B cell (primary cell): Measurements from ENCODE around the gene ARHGAP42. TPM values are rescaled to one million over a fixed set of nuclear protein-coding genes. Genes with fewer than 3 reads are reported as not detected.

Source experiments
- ATAC-seq: fragments of 200-7000 bp; cut with Tn5 transposase; one replicate; pipeline ENCODE4 v1.10.0; 2021; ENCODE audit warnings: low read depth, mild to moderate bottlenecking, moderate number of reproducible peaks, moderate library complexity
- CTCF ChIA-PET: fragments of 350-600 bp; sonication (Branson Sonifier 250); formaldehyde crosslinking; loops from one replicate; lab custom pipeline; 2021; ENCODE audit warnings: antibody characterized with exemption, inconsistent platforms; lab: Charles Lee
- POLR2A ChIA-PET: fragments of 350-600 bp; sonication (Branson Sonifier 250); formaldehyde crosslinking; loops from one replicate; lab custom pipeline; 2021; ENCODE audit warnings: antibody characterized with exemption; lab: Charles Lee
- DNase-seq: peaks from one replicate; pipeline ENCODE4 v3.0.0; 2013
- H2AFZ ChIP-seq: 2 replicates; pipeline ENCODE4 v1.6.1; 2012; ENCODE audit warnings: mild to moderate bottlenecking, low read depth, low read length; ENCODE audit not compliant: insufficient read depth, poor library complexity, severe bottlenecking
- H3K27ac ChIP-seq, 2 donors: 1 replicate in 1 of 2; 2 replicates in 1 of 2; pipeline ENCODE4 v1.5.1; 2012 to 2013; ENCODE audit warnings: low read length in 2 of 2, mild to moderate bottlenecking in 2 of 2, moderate library complexity in 1 of 2
- H3K27me3 ChIP-seq, 4 experiments: fragments of 200-600 bp in 1 of 4; sonication (generic) in 1 of 4; replicated peaks in 1 of 4; 1 replicate in 2 of 4; 2 replicates in 2 of 4; pipeline versions ENCODE4 v1.6.1 to v1.7.0; 2013 to 2016; ENCODE audit warnings: low read length in 3 of 4, mild to moderate bottlenecking in 2 of 4, mixed read lengths in 1 of 4, moderate library complexity in 1 of 4; ENCODE audit not compliant: insufficient read depth in 4 of 4, control insufficient read depth in 3 of 4; ENCODE audit errors: control extremely low read depth in 1 of 4
- H3K36me3 ChIP-seq, 2 experiments: replicated peaks in 1 of 2; 1 replicate in 1 of 2; 2 replicates in 1 of 2; pipeline versions ENCODE4 v1.6.1 to v1.7.1; 2013; ENCODE audit warnings: low read length in 1 of 2; ENCODE audit not compliant: insufficient read depth in 2 of 2, control insufficient read depth in 1 of 2; ENCODE audit errors: control extremely low read depth in 1 of 2, extremely low read depth in 1 of 2
- H3K4me1 ChIP-seq, 2 donors: fragments of 200-600 bp in 1 of 2; sonication (generic) in 1 of 2; 1 replicate in 1 of 2; 2 replicates in 1 of 2; pipeline versions ENCODE4 v1.5.1 to v1.6.1; 2013 to 2017; ENCODE audit warnings: low read length in 2 of 2; ENCODE audit not compliant: control insufficient read depth in 2 of 2, insufficient read depth in 2 of 2
- H3K4me2 ChIP-seq: replicated peaks from 2 replicates; pipeline ENCODE3; 2012; ENCODE audit warnings: mild to moderate bottlenecking, low read depth, low read length; ENCODE audit not compliant: poor library complexity, severe bottlenecking
- H3K4me3 ChIP-seq, 5 experiments: fragments of 200-600 bp in 1 of 5; sonication (generic) in 1 of 5; 1 replicate in 3 of 5; 2 replicates in 2 of 5; pipeline versions ENCODE4 v1.5.1 to v1.7.0; 2011 to 2016; ENCODE audit warnings: low read length in 4 of 5, mild to moderate bottlenecking in 4 of 5, low read depth in 2 of 5, control low read depth in 1 of 5, moderate library complexity in 1 of 5; ENCODE audit not compliant: insufficient read depth in 1 of 5; ENCODE audit errors: control extremely low read depth in 1 of 5, extremely low read depth in 1 of 5
- H3K79me2 ChIP-seq: fragments of 200-600 bp; sonication (generic); one replicate; pipeline ENCODE4 v1.6.0; 2016; ENCODE audit warnings: low read length; ENCODE audit not compliant: control insufficient read depth, insufficient read depth
- H3K9ac ChIP-seq: fragments of 200-600 bp; sonication (generic); 2 replicates; pipeline ENCODE4 v1.6.1; 2017; ENCODE audit warnings: mild to moderate bottlenecking, low read length, moderate library complexity
- H3K9me3 ChIP-seq, 3 donors: one replicate each; pipeline versions ENCODE4 v1.6.1 to v1.7.1; 2013; ENCODE audit warnings: low read length in 2 of 3; ENCODE audit not compliant: control insufficient read depth in 2 of 3, insufficient read depth in 1 of 3; ENCODE audit errors: control extremely low read depth in 1 of 3
- H4K20me1 ChIP-seq: 2 replicates; pipeline ENCODE4 v1.6.0; 2012; ENCODE audit warnings: mild to moderate bottlenecking, low read length; ENCODE audit not compliant: insufficient read depth, control insufficient read depth, poor library complexity, severe bottlenecking
- H3K27ac Mint-ChIP-seq: one replicate; pipeline ENCODE4 v1.8.0; 2021; ENCODE audit warnings: mixed read lengths
- H3K27me3 Mint-ChIP-seq: one replicate; pipeline ENCODE4 v1.8.0; 2021; ENCODE audit warnings: mixed read lengths
- H3K4me1 Mint-ChIP-seq: one replicate; pipeline ENCODE4 v1.8.0; 2021; ENCODE audit warnings: mixed read lengths
- H3K4me3 Mint-ChIP-seq: one replicate; pipeline ENCODE4 v1.8.0; 2021; ENCODE audit warnings: mixed read lengths
- H3K9me3 Mint-ChIP-seq: one replicate; pipeline ENCODE4 v1.8.0; 2022; ENCODE audit warnings: mixed read lengths; ENCODE audit not compliant: insufficient read depth
- EZH2 ChIP-seq: IDR thresholded peaks from 2 replicates; pipeline ENCODE4 v1.6.1; 2012; ENCODE audit warnings: borderline replicate concordance, low read depth, mild to moderate bottlenecking, moderate library complexity, low read length; ENCODE audit not compliant: insufficient read depth, poor library complexity, severe bottlenecking
- WGBS: methylation state at CpG from one replicate; pipeline ENCODE4 v1.1.5; 2013; ENCODE audit warnings: missing lambda C conversion rate; ENCODE audit not compliant: insufficient coverage; 5-methylcytosine and 5-hydroxymethylcytosine counted together
- intact Hi-C: fragments of 100-400 bp; cut with micrococcal nuclease; formaldehyde crosslinking; loops from one replicate; pipeline ENCODE4 v1.10.0; 2022
- polyA plus RNA-seq: library from polyadenylated mRNA; depleted of rRNA; stranded (reverse); fragments of >200 nt; gene quantifications from 2 replicates; pipeline ENCODE4 v1.2.3, GENCODE V29; 2012
- total RNA-seq, 2 donors: library from RNA; stranded (reverse); fragments of 120-200 nt in 1 of 2; gene quantifications; 1 replicate in 1 of 2; 2 replicates in 1 of 2; pipeline versions ENCODE4 v1.2.3 to v1.2.4, GENCODE V29; 2013 to 2022
- TF ChIP-seq, protein P1 (sequence below): fragments of 200-600 bp; IDR thresholded peaks from one replicate; pipeline ENCODE4 v1.8.0; 2022; ENCODE audit warnings: antibody characterized with exemption, mild to moderate bottlenecking

ARHGAP42 gene
- total and polyA plus RNA-seq, 2 donors (not counting 1 experiment from before 2014, with no cell fraction given) = 3.8 to 4.9 TPM

GRCh38 chr11:100740440-100740839 is 53.4 kb downstream of the ARHGAP42 start:
- H3K4me3 Mint-ChIP-seq = no peak overlapping the region
- no peak for ATAC-seq

GRCh38 chr11:100741866-100742625 is 55.0 kb downstream of the ARHGAP42 start:
- Mint-ChIP-seq H3K27ac (peak overlapping the region; percentile 21), H3K27me3 (no peaks in the 10 kb centered on the region), H3K4me3 (peak overlapping the region; percentile 9), H3K9me3 (peaks cover 3% of the 10 kb centered on the region), H3K4me1 (peaks cover 32% of the 10 kb centered on the region)
- TF ChIP-seq, protein P1, sequence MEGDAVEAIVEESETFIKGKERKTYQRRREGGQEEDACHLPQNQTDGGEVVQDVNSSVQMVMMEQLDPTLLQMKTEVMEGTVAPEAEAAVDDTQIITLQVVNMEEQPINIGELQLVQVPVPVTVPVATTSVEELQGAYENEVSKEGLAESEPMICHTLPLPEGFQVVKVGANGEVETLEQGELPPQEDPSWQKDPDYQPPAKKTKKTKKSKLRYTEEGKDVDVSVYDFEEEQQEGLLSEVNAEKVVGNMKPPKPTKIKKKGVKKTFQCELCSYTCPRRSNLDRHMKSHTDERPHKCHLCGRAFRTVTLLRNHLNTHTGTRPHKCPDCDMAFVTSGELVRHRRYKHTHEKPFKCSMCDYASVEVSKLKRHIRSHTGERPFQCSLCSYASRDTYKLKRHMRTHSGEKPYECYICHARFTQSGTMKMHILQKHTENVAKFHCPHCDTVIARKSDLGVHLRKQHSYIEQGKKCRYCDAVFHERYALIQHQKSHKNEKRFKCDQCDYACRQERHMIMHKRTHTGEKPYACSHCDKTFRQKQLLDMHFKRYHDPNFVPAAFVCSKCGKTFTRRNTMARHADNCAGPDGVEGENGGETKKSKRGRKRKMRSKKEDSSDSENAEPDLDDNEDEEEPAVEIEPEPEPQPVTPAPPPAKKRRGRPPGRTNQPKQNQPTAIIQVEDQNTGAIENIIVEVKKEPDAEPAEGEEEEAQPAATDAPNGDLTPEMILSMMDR = no peak
- TF ChIP-seq EZH2 = no peak
- no peak overlapping the region for H2AFZ ChIP-seq
- peak overlapping the region; percentile 55 for H3K9ac ChIP-seq
- H3K4me1 ChIP-seq = peaks cover 20 to 21% of the 10 kb centered on the region in 2 donors
- no peaks in the 10 kb centered on the region for H4K20me1 ChIP-seq
- 50% methylated on average over 1 of the region's 5 CpGs for WGBS
- intact Hi-C loops = loop anchor here (5.0 kb wide), 1 partner anchor 55 kb away; the partner anchor contains the start of gene ARHGAP42
- CTCF ChIA-PET = no interaction called here
- no peaks in the 10 kb centered on the region for H3K79me2 ChIP-seq
- H3K27me3 ChIP-seq = no peaks in the 10 kb centered on the region
- no peaks in the 10 kb centered on the region for H3K36me3 ChIP-seq
- H3K4me3 ChIP-seq = peak overlapping the region in 4 of 5 experiments; percentile 17 to 51 (median 30)
- peaks cover 0 to 3% (median 0%) of the 10 kb centered on the region in 3 donors for H3K9me3 ChIP-seq
- peak overlapping the region; percentile 40 to 52 for H3K27ac ChIP-seq
- ATAC-seq = peak; percentile 33
- peak overlapping the region; percentile 73 for H3K4me2 ChIP-seq
- POLR2A ChIA-PET = no interaction called here
- DNase-seq = peak; percentile 43

More at GRCh38 chr11:100740440-100740839, 53.4 kb downstream of the ARHGAP42 start:
- Histone ChIP-seq H3K4me3 (no peak overlapping the region), H2AFZ (no peak overlapping the region), H3K4me1 (peaks cover 20 to 21% of the 10 kb centered on the region in 2 donors), H3K27ac (no peak overlapping the region), H3K27me3 (no peaks in the 10 kb centered on the region), H3K36me3 (no peaks in the 10 kb centered on the region), H3K9me3 (peaks cover 0 to 3% (median 0%) of the 10 kb centered on the region in 3 donors), H3K79me2 (no peaks in the 10 kb centered on the region), H4K20me1 (no peaks in the 10 kb centered on the region), H3K9ac (no peak overlapping the region), H3K4me2 (peak overlapping the region; percentile 15)
- H3K9me3 Mint-ChIP-seq = no peaks in the 10 kb centered on the region
- ChIA-PET CTCF (no interaction called here), POLR2A (no interaction called here)
- H3K27ac Mint-ChIP-seq = peak overlapping the region; percentile 11
- intact Hi-C loops = loop anchor here (5.0 kb wide), 1 partner anchor 53 kb away; the partner anchor contains the start of gene ARHGAP42
- WGBS = 100% methylated on average over 1 of the region's 2 CpGs
- no peaks in the 10 kb centered on the region for H3K27me3 Mint-ChIP-seq
- DNase-seq = no peak
- TF ChIP-seq, protein P1 = no peak
- TF ChIP-seq EZH2 = no peak
- peaks cover 32% of the 10 kb centered on the region for H3K4me1 Mint-ChIP-seq
